Astrocyte (in vitro differentiated cells and primary cell): ENCODE measurements around the gene CORO2A. TPM values are rescaled to one million over a fixed set of nuclear protein-coding genes. Genes with fewer than 3 reads are reported as not detected.

Experiments
- DNase-seq: peaks from one replicate; pipeline ENCODE4 v3.0.0-alpha.2; 2010; ENCODE audit warnings: low read depth
- FAIRE-seq: peaks from 2 replicates; lab custom pipeline; 2011; peaks lifted over from hg19 to GRCh38; lab: Jason Lieb, UNC
- H2AFZ ChIP-seq: 2 replicates; pipeline ENCODE4 v1.6.0; 2012; ENCODE audit warnings: low read depth, low read length, inconsistent platforms
- H3K27ac ChIP-seq: 2 replicates; pipeline ENCODE4 v1.5.1; 2011; ENCODE audit warnings: low read depth, low read length, inconsistent platforms
- H3K27me3 ChIP-seq: 2 replicates; pipeline ENCODE4 v1.6.0; 2011; ENCODE audit warnings: low read length, inconsistent platforms; ENCODE audit not compliant: insufficient read depth
- H3K36me3 ChIP-seq: 2 replicates; pipeline ENCODE4 v1.5.1; 2011; ENCODE audit warnings: low read length, inconsistent platforms; ENCODE audit not compliant: insufficient read depth
- H3K4me1 ChIP-seq: 2 replicates; pipeline ENCODE4 v1.5.1; 2011; ENCODE audit warnings: low read length, inconsistent platforms; ENCODE audit not compliant: insufficient read depth
- H3K4me2 ChIP-seq: 2 replicates; pipeline ENCODE4 v1.6.0; 2012; ENCODE audit warnings: low read length, inconsistent platforms
- H3K4me3 ChIP-seq: 2 replicates; pipeline ENCODE4 v1.5.1; 2011; ENCODE audit warnings: low read depth, mild to moderate bottlenecking, low read length, inconsistent platforms; ENCODE audit not compliant: insufficient read depth
- H3K79me2 ChIP-seq: 2 replicates; pipeline ENCODE4 v1.6.0; 2012; ENCODE audit warnings: mild to moderate bottlenecking, low read length, inconsistent platforms; ENCODE audit not compliant: insufficient read depth
- H3K9ac ChIP-seq: 2 replicates; pipeline ENCODE4 v1.6.0; 2012; ENCODE audit warnings: mild to moderate bottlenecking, low read length, inconsistent platforms
- H3K9me3 ChIP-seq: 2 replicates; pipeline ENCODE4 v1.5.1; 2012; ENCODE audit warnings: low read depth, mild to moderate bottlenecking, low read length, inconsistent platforms; ENCODE audit not compliant: insufficient read depth
- H4K20me1 ChIP-seq: 2 replicates; pipeline ENCODE4 v1.6.0; 2012; ENCODE audit warnings: low read length, inconsistent platforms; ENCODE audit not compliant: insufficient read depth
- H3K27ac Mint-ChIP-seq: one replicate; pipeline ENCODE4 v1.8.0; 2021; ENCODE audit warnings: mild to moderate bottlenecking, mixed read lengths; ENCODE audit not compliant: unreplicated experiment
- H3K27me3 Mint-ChIP-seq: one replicate; pipeline ENCODE4 v1.8.0; 2021; ENCODE audit warnings: low read depth, mixed read lengths; ENCODE audit not compliant: unreplicated experiment
- H3K36me3 Mint-ChIP-seq: one replicate; pipeline ENCODE4 v1.8.0; 2021; ENCODE audit warnings: low read depth, mixed read lengths; ENCODE audit not compliant: unreplicated experiment
- H3K4me1 Mint-ChIP-seq: one replicate; pipeline ENCODE4 v1.8.0; 2021; ENCODE audit warnings: low read depth, mixed read lengths; ENCODE audit not compliant: unreplicated experiment
- H3K4me3 Mint-ChIP-seq: one replicate; pipeline ENCODE4 v1.8.0; 2021; ENCODE audit warnings: mild to moderate bottlenecking, moderate library complexity, mixed read lengths; ENCODE audit not compliant: unreplicated experiment
- H3K9me3 Mint-ChIP-seq: one replicate; pipeline ENCODE4 v1.8.0; 2021; ENCODE audit warnings: mild to moderate bottlenecking, mixed read lengths; ENCODE audit not compliant: unreplicated experiment
- CTCF ChIP-seq: IDR thresholded peaks from 2 replicates; pipeline ENCODE4 v1.5.1; 2011; ENCODE audit warnings: low read depth, mild to moderate bottlenecking, inconsistent platforms, low read length, moderate library complexity; ENCODE audit not compliant: insufficient read depth
- EZH2 ChIP-seq: IDR thresholded peaks from 2 replicates; pipeline ENCODE4 v1.6.1; 2012; ENCODE audit warnings: mild to moderate bottlenecking, low read length, inconsistent platforms; ENCODE audit not compliant: insufficient read depth
- total RNA-seq: library from RNA; stranded (reverse); gene quantifications from 2 replicates; pipeline ENCODE4 v1.2.1, GENCODE V29; 2021

Gene CORO2A
- total RNA-seq, 1 donor from 2014 or later = 11.1 TPM

- Histone ChIP-seq H3K9me3 (no peaks in the 10 kb centered on the region), H4K20me1 (no peaks in the 10 kb centered on the region), H3K79me2 (no peaks in the 10 kb centered on the region), H3K27me3 (no peaks in the 10 kb centered on the region), H3K36me3 (peaks cover 25% of the 10 kb centered on the region), H2AFZ (no peak overlapping the region), H3K27ac (no peak overlapping the region), H3K4me1 (peaks cover 21% of the 10 kb centered on the region), H3K4me2 (no peak overlapping the region), H3K9ac (no peak overlapping the region), H3K4me3 (no peak overlapping the region)
- TF ChIP-seq EZH2 = no peak
- TF ChIP-seq CTCF = no peak
- Mint-ChIP-seq H3K27ac (no peak overlapping the region), H3K4me3 (no peak overlapping the region), H3K36me3 (peaks cover 19% of the 10 kb centered on the region), H3K27me3 (no peaks in the 10 kb centered on the region), H3K9me3 (peaks cover 2% of the 10 kb centered on the region), H3K4me1 (peaks cover 24% of the 10 kb centered on the region)
- DNase-seq = no peak
- FAIRE-seq = no peak
Observed at GRCh38 chr9:98226957-98227356, 34.5 kb upstream of the CORO2A start.

DNA sequence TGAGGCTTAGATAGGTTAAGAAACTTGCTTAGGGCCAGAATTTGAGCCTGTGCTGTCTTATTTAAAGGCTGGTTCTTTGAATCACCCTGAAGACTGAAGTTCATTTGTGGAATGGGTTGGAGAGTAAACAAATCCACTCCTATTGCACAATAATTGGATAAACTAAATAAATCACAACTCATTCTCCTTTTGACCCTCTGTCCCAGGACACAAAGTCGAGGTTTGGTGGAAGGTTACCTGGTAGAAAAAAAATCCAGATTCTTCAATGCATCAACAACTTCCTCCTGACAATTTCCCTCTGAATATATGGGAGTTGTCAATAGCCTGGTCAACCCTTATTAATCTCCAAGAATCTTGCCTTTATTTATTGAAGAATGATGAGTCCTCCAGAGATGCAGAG, 34.1 kb upstream of the CORO2A start:
- peaks cover 23% of the 10 kb centered on the region for H3K36me3 Mint-ChIP-seq
- peaks cover 26% of the 10 kb centered on the region for H3K4me1 Mint-ChIP-seq
- H3K27ac ChIP-seq = no peak overlapping the region
- H3K4me1 ChIP-seq = peaks cover 17% of the 10 kb centered on the region
- H3K4me3 Mint-ChIP-seq = no peak overlapping the region
- no peaks in the 10 kb centered on the region for H4K20me1 ChIP-seq
- H3K4me2 ChIP-seq = no peak overlapping the region
- no peaks in the 10 kb centered on the region for H3K79me2 ChIP-seq
- TF ChIP-seq CTCF (no peak), EZH2 (no peak)
- no peaks in the 10 kb centered on the region for H3K27me3 ChIP-seq
- no peak overlapping the region for H3K27ac Mint-ChIP-seq
- H3K27me3 Mint-ChIP-seq = no peaks in the 10 kb centered on the region
- no peak for DNase-seq
- H3K36me3 ChIP-seq = peaks cover 25% of the 10 kb centered on the region
- no peak overlapping the region for H3K9ac ChIP-seq
- no peaks in the 10 kb centered on the region for H3K9me3 ChIP-seq
- no peak for FAIRE-seq
- no peak overlapping the region for H2AFZ ChIP-seq
- no peak overlapping the region for H3K4me3 ChIP-seq
- H3K9me3 Mint-ChIP-seq = peaks cover 2% of the 10 kb centered on the region

DNA sequence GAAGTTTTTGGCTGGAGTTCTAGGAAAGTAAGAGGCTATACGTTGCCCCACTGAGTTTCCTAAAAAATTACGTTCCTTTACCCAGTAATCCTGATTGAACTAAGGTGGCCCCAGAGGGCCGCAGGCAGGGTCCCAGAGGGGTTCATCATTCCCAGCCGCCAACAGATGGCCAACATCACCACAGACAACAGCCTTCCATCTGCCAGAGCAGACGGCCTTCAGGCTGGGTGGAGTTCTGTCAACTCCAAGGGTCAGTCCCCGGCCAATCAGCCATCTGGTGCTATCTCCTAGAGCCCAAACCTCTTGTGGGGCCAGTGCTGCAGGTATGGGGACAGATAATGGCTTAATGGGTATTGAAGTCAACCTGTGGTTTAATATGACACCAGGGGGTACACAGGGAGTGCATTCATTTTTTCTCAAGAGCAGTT, 32.6 kb upstream of the CORO2A start:
- no peaks in the 10 kb centered on the region for H3K79me2 ChIP-seq
- no peaks in the 10 kb centered on the region for H3K27me3 ChIP-seq
- H3K4me2 ChIP-seq = no peak overlapping the region
- Mint-ChIP-seq H3K9me3 (peaks cover 2% of the 10 kb centered on the region), H3K4me1 (peaks cover 29% of the 10 kb centered on the region), H3K4me3 (no peak overlapping the region), H3K36me3 (peaks cover 23% of the 10 kb centered on the region), H3K27me3 (no peaks in the 10 kb centered on the region), H3K27ac (peak overlapping the region; percentile 83)
- no peaks in the 10 kb centered on the region for H3K9me3 ChIP-seq
- no peak overlapping the region for H2AFZ ChIP-seq
- no peak for FAIRE-seq
- H3K4me3 ChIP-seq = no peak overlapping the region
- no peak for TF ChIP-seq EZH2
- TF ChIP-seq CTCF = no peak
- no peaks in the 10 kb centered on the region for H4K20me1 ChIP-seq
- no peak for DNase-seq
- no peak overlapping the region for H3K27ac ChIP-seq
- H3K9ac ChIP-seq = no peak overlapping the region
- H3K36me3 ChIP-seq = peaks cover 22% of the 10 kb centered on the region
- H3K4me1 ChIP-seq = peaks cover 17% of the 10 kb centered on the region
